Karpas-422 (cell line): Measurements from ENCODE around the gene ATF7IP. TPM values are rescaled to one million over a fixed set of nuclear protein-coding genes. Genes with fewer than 3 reads are reported as not detected.

Experiments used
- DNase-seq: peaks from one replicate; pipeline ENCODE4 v3.0.0-alpha.2; 2015
- H2AFZ ChIP-seq: fragments of 200-600 bp; sonication (generic); 2 replicates; pipeline ENCODE4 v1.6.1; 2014; ENCODE audit warnings: antibody characterized with exemption, low read length, mixed read lengths
- H3K27ac ChIP-seq: fragments of 200-600 bp; sonication (generic); 2 replicates; pipeline ENCODE4 v1.5.1; 2014; ENCODE audit warnings: mild to moderate bottlenecking, low read length, moderate library complexity
- H3K27me3 ChIP-seq: fragments of 200-600 bp; sonication (generic); 2 replicates; pipeline ENCODE4 v1.6.1; 2014; ENCODE audit warnings: low read length, mixed read lengths
- H3K36me3 ChIP-seq: fragments of 200-600 bp; sonication (generic); 2 replicates; pipeline ENCODE4 v1.6.1; 2014; ENCODE audit warnings: low read length, mixed read lengths; ENCODE audit not compliant: insufficient read depth
- H3K4me1 ChIP-seq: fragments of 200-600 bp; sonication (generic); 2 replicates; pipeline ENCODE4 v1.6.1; 2014; ENCODE audit warnings: mild to moderate bottlenecking, low read length, mixed read lengths
- H3K4me2 ChIP-seq: fragments of 200-600 bp; sonication (generic); 2 replicates; pipeline ENCODE4 v1.6.1; 2014; ENCODE audit warnings: low read length, low read depth, mild to moderate bottlenecking; ENCODE audit not compliant: poor library complexity, severe bottlenecking
- H3K4me3 ChIP-seq: fragments of 200-600 bp; sonication (generic); 2 replicates; pipeline ENCODE4 v1.5.1; 2014; ENCODE audit warnings: mild to moderate bottlenecking, antibody characterized with exemption, low read length, mixed read lengths
- H3K79me2 ChIP-seq: fragments of 200-600 bp; sonication (generic); 2 replicates; pipeline ENCODE4 v1.6.1; 2014; ENCODE audit warnings: mild to moderate bottlenecking, low read length, mixed read lengths
- H3K9ac ChIP-seq: fragments of 200-600 bp; sonication (generic); 2 replicates; pipeline ENCODE4 v1.6.0; 2014; ENCODE audit warnings: low read length
- H3K9me2 ChIP-seq: fragments of 200-600 bp; sonication (generic), shearing (Covaris generic); replicated peaks from 2 replicates; pipeline ENCODE4 v1.6.0; 2014; ENCODE audit warnings: mild to moderate bottlenecking, low read length, moderate library complexity; ENCODE audit not compliant: insufficient read depth
- H3K9me3 ChIP-seq: fragments of 300-700, 200-600 bp; sonication (generic); 2 replicates; pipeline ENCODE4 v1.6.1; 2014; ENCODE audit warnings: low read length, mixed read lengths
- H4K20me1 ChIP-seq: fragments of 200-600 bp; sonication (generic); 2 replicates; pipeline ENCODE4 v1.6.1; 2014; ENCODE audit warnings: mild to moderate bottlenecking, antibody characterized with exemption, low read length, low read depth; ENCODE audit not compliant: insufficient read depth
- total RNA-seq: library from RNA; depleted of rRNA; stranded (reverse); fragments of >200 nt; shearing (Covaris generic); gene quantifications from 2 replicates; pipeline ENCODE4 v1.2.3, GENCODE V29; 2014; ENCODE audit warnings: low replicate concordance

ATF7IP gene
- total RNA-seq, 1 experiment from 2014 or later = 88.4 TPM

DNA sequence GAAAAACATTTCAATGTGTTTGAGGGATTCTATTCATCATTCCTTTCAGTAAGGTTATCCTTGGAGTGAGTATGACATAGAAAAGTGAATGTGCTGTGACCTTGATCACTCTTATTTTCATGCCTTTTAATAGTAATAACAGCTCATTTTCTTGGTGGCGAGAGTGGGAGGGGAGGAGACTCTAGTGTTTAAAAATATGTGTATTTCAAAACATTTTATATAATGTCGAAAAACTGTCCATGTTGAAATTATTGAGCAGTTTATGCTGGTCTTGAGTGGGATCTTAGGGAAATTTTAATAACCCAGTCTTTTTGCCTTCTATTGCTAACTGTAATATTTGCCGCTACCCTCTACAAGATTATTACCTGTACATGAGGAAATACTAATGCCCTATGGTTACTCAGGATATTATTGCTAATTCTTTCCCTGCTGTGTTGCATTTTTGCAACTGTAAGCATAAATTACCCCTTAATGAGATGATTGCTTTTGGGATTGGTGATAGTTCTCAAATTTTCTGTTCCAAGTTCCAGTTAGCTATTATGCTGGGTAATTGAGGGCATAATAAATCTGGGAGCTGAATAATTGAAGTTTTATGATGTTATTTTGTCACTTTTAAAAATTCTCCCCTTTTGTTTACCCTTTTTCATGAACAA is 21.9 kb downstream of the ATF7IP start:
- Histone ChIP-seq H3K9me3 (no peaks in the 10 kb centered on the region), H4K20me1 (no peaks in the 10 kb centered on the region), H3K79me2 (peaks cover 83% of the 10 kb centered on the region), H3K36me3 (peaks cover 29% of the 10 kb centered on the region), H3K4me1 (peaks cover 70% of the 10 kb centered on the region), H2AFZ (no peak overlapping the region), H3K9ac (no peak overlapping the region), H3K27me3 (no peaks in the 10 kb centered on the region), H3K27ac (peak overlapping the region; percentile 90; the same call in 1 of the 2 replicates), H3K9me2 (no peaks in the 10 kb centered on the region), H3K4me3 (peak overlapping the region; percentile 64; the same call in 1 of the 2 replicates), H3K4me2 (peak overlapping the region; percentile 73)
- no peak for DNase-seq

DNA sequence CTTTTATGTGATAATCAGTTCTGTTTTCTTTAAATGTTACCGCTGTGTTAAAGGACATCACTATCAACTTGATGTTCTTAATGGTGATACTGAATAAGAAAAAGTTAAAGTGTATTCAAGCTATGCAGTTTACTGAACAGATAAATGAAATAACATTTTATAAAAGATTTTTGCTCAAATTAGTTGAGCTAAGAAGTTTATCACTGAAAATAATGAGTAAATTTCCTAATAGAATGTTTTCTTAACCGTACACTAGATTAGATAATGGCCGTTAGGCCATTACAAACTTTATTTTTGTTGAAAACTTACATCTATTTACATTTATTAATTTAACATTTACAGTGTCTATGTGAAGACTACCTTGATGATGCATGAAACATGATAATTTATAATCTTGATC is 25.0 kb downstream of the ATF7IP start:
- no peaks in the 10 kb centered on the region for H3K9me2 ChIP-seq
- H3K4me2 ChIP-seq = peak overlapping the region; percentile 36
- H4K20me1 ChIP-seq = no peaks in the 10 kb centered on the region
- no peaks in the 10 kb centered on the region for H3K9me3 ChIP-seq
- H3K4me1 ChIP-seq = peaks cover 76% of the 10 kb centered on the region
- no peak for DNase-seq
- no peak overlapping the region for H2AFZ ChIP-seq
- H3K27me3 ChIP-seq = no peaks in the 10 kb centered on the region
- H3K27ac ChIP-seq = peak overlapping the region; percentile 58
- no peak overlapping the region for H3K4me3 ChIP-seq
- peaks cover 29% of the 10 kb centered on the region for H3K36me3 ChIP-seq
- H3K9ac ChIP-seq = no peak overlapping the region
- peaks cover 83% of the 10 kb centered on the region for H3K79me2 ChIP-seq

DNA sequence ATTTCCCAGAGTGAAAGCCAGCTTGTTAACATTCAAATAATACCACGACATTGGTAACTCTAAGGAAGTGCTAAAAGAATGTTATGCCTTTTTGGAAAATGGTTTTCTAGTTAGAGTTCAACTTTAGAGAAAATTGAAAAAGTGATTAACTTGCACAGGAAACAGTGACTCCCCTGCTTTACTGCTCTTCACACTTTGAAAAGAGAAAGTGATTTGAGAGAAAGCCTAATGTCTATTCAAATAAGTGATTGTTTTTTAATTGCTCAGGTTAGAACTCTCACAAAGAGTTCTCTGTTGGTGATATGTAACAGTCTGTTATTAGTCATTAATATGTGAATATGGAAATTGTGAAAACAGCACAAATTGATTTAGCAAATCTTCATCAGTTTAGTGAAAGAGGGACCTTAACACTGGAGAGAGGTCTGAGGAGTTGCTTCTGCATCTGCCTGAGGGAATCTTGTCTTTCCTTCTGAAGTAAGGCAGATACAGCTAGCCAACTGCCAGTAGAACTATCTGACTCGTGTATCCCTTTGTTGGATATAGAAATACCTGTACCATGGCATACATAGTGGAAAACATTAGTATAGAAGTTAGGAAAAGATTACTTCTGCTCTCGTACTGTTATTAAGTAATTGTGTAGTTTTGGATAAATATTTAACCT is 25.5 kb downstream of the ATF7IP start:
- Histone ChIP-seq H3K27me3 (no peaks in the 10 kb centered on the region), H3K36me3 (peaks cover 29% of the 10 kb centered on the region), H3K27ac (peak overlapping the region; percentile 58), H4K20me1 (no peaks in the 10 kb centered on the region), H3K9me2 (no peaks in the 10 kb centered on the region), H3K9me3 (no peaks in the 10 kb centered on the region), H3K4me2 (peak overlapping the region; percentile 36), H3K4me1 (peaks cover 76% of the 10 kb centered on the region), H3K4me3 (no peak overlapping the region), H3K79me2 (peaks cover 81% of the 10 kb centered on the region), H2AFZ (no peak overlapping the region), H3K9ac (no peak overlapping the region)
- no peak for DNase-seq

DNA sequence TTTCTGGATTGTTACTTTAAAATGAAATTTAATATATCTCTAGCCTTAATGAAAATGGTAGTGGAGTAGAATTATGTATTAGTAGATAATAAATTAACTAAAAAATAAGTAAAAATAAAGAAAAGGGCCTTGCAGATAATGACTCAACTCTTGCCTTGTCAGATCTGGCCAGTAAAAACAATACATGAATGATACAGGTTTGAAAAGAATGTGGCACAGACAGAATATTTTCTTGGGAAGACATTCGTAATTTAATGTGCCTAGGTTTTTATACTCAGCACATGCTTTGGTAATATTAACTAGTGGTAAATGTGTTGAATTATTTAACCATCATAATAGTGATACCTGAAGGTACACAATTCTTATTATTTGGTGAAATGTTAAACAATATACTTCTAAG is 28.3 kb downstream of the ATF7IP start:
- Histone ChIP-seq H3K36me3 (peaks cover 21% of the 10 kb centered on the region), H3K27me3 (no peaks in the 10 kb centered on the region), H3K4me3 (peak overlapping the region; percentile 28), H3K9me3 (peaks cover 2% of the 10 kb centered on the region; the same call in 1 of the 2 replicates), H3K79me2 (peaks cover 81% of the 10 kb centered on the region), H2AFZ (no peak overlapping the region), H3K4me2 (peak overlapping the region; percentile 70), H3K4me1 (peaks cover 78% of the 10 kb centered on the region), H3K27ac (peak overlapping the region; percentile 96), H4K20me1 (no peaks in the 10 kb centered on the region), H3K9me2 (no peaks in the 10 kb centered on the region), H3K9ac (peak overlapping the region; percentile 34)
- no peak for DNase-seq

DNA sequence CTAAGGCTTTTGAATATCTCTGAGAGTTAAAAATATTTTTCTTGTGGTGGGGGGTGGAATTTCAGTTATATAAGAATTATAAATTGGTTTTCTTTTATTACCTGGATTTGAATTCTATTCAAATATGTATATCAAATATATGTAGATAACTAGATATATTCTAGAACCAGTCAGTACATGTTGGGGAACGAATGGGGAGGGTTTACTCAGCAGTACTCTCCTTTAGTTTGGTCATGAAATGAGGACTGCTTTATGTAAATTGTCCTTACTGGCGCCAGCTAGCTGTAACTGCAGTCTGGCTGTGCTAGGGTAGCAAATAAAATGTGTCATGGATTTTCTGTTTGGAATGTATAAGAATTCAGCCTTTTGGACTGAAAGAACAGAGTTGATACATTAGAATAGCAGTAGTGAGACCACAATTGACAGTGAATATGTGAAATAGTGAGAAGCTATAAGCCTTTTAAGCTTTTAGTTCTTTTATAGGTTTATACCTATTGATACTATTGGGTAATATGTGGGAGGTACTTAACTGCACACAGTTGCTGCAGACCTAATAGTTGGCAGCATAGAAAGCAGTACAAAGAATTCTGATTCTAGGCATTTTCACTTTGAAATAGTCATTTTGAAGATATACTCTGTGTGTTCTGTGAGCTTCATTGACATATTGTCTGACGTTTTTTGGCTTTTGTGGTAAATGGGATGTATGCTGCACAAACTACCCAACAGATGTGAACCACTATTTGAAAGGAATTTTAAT is 29.0 kb downstream of the ATF7IP start:
- peak overlapping the region; percentile 54 for H3K4me3 ChIP-seq
- H3K9me2 ChIP-seq = no peaks in the 10 kb centered on the region
- peaks cover 73% of the 10 kb centered on the region for H3K4me1 ChIP-seq
- H3K9me3 ChIP-seq = peaks cover 6% of the 10 kb centered on the region; the same call in 1 of the 2 replicates
- H2AFZ ChIP-seq = no peak overlapping the region
- H4K20me1 ChIP-seq = no peaks in the 10 kb centered on the region
- peak overlapping the region; percentile 70 for H3K4me2 ChIP-seq
- no peaks in the 10 kb centered on the region for H3K27me3 ChIP-seq
- H3K36me3 ChIP-seq = peaks cover 20% of the 10 kb centered on the region
- peak overlapping the region; percentile 51 for H3K9ac ChIP-seq
- DNase-seq = peak; percentile 93
- H3K79me2 ChIP-seq = peaks cover 81% of the 10 kb centered on the region
- peak overlapping the region; percentile 96 for H3K27ac ChIP-seq

DNA sequence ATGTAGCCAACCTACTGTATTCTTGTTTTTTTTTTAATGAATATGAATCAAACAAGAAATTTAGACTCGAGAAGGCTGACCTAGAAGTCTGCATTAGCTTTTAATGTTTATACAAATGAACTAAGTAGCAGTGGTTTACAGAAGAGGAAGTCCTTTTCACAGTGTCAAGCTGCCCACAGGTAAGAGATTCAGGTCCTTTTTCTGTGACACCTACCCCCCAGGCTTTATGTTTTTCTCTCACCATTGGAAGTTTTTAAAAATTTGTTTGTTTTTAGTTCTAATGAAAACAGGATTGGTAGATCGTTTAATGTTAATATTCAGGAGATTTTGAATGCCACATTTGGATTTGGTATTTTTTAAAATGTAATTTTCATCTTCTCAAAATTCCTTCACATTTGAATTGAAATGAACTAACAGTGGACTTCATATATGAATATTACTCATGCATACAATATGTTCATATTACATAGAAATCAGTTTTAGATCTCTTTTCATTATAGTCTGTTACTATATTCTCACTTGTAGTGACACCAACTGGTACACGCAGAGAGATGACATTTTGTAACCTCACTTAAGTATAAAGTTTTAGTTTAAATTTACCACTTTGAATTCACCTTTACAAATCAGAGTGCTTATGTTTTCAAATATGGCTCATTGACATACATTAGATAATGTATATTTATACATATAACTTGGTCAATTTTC is 29.7 kb downstream of the ATF7IP start:
- Histone ChIP-seq H2AFZ (no peak overlapping the region), H3K4me3 (peak overlapping the region; percentile 54), H4K20me1 (no peaks in the 10 kb centered on the region), H3K4me2 (peak overlapping the region; percentile 70), H3K9ac (peak overlapping the region; percentile 51), H3K27ac (peak overlapping the region; percentile 96), H3K27me3 (no peaks in the 10 kb centered on the region), H3K9me3 (peaks cover 6% of the 10 kb centered on the region; the same call in 1 of the 2 replicates), H3K36me3 (peaks cover 15% of the 10 kb centered on the region), H3K79me2 (peaks cover 83% of the 10 kb centered on the region), H3K9me2 (no peaks in the 10 kb centered on the region), H3K4me1 (peaks cover 76% of the 10 kb centered on the region)
- DNase-seq = peak; percentile 84

DNA sequence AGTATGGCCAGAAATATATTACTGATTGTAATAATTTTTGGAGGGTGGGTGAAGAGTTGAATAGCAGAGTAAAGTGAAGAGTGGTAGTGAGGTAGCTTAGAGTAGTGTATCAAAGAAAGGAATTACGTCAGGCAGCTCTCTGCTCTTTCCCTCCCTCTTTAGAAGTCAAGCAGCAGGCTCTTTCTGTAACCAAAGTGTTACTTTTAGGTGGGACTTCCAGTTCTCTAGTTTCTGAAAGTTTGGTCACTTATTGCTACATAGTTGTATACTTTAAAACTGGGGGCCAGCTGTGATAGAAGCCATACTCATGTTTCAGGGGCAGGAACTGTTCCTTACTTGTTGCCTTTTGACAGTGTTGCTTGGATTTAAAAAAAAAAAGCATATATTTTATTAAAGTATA is 30.6 kb downstream of the ATF7IP start:
- peaks cover 75% of the 10 kb centered on the region for H3K4me1 ChIP-seq
- H3K9me3 ChIP-seq = peaks cover 6% of the 10 kb centered on the region; the same call in 1 of the 2 replicates
- no peak overlapping the region for H2AFZ ChIP-seq
- H4K20me1 ChIP-seq = no peaks in the 10 kb centered on the region
- peaks cover 13% of the 10 kb centered on the region for H3K36me3 ChIP-seq
- no peaks in the 10 kb centered on the region for H3K9me2 ChIP-seq
- no peaks in the 10 kb centered on the region for H3K27me3 ChIP-seq
- H3K4me3 ChIP-seq = peak overlapping the region; percentile 48
- H3K9ac ChIP-seq = peak overlapping the region; percentile 48
- H3K4me2 ChIP-seq = peak overlapping the region; percentile 70
- H3K79me2 ChIP-seq = peaks cover 83% of the 10 kb centered on the region
- peak; percentile 62 for DNase-seq
- H3K27ac ChIP-seq = peak overlapping the region; percentile 96
